Left cardiac atrium (tissue), 4 donors: ENCODE measurements around the gene DGKG. TPM values are rescaled to one million over a fixed set of nuclear protein-coding genes. Genes with fewer than 3 reads are reported as not detected.

ENCODE experiments used
- ATAC-seq, 2 donors: fragments of 200-7000 bp; cut with Tn5 transposase; one replicate each; pipeline ENCODE4 v1.9.1; 2020; ENCODE audit warnings: mild to moderate bottlenecking in 2 of 2, moderate library complexity in 2 of 2
- DNase-seq: peaks from one replicate; pipeline ENCODE4 v3.0.0-alpha.2; 2020
- intact Hi-C, 2 donors: fragments of 100-400 bp; cut with DNase I; formaldehyde crosslinking; loops; one replicate each; pipeline versions ENCODE4 v1.14.1 to v1.15.1; 2022 to 2023
- total RNA-seq, 2 donors: library from RNA; stranded (reverse); fragmentation: NEBNext Ultra II Directional; extraction: Animal tissue kit (Norgen Biotek cat#: 25700); gene quantifications; one replicate each; pipeline ENCODE4 v1.2.1, GENCODE V29; 2021
- donor health status: DM: no; HTN: yes; CAD: no.
- donor health status: DM: no; HTN: yes; CAD: no; lungs with severe emphysema.
- donor health status: DM: yes; HTN: yes; CAD: no.
- donor health status: Dilated cardiomyopathy.

Gene DGKG
- total RNA-seq, 2 donors from 2014 or later = 13.3 to 23.4 TPM

GRCh38 chr3:186167646-186168395 is 194.2 kb downstream of the DGKG start:
- intact Hi-C loops = no loop called here
- DNase-seq = no peak
- no peak for ATAC-seq

DNA sequence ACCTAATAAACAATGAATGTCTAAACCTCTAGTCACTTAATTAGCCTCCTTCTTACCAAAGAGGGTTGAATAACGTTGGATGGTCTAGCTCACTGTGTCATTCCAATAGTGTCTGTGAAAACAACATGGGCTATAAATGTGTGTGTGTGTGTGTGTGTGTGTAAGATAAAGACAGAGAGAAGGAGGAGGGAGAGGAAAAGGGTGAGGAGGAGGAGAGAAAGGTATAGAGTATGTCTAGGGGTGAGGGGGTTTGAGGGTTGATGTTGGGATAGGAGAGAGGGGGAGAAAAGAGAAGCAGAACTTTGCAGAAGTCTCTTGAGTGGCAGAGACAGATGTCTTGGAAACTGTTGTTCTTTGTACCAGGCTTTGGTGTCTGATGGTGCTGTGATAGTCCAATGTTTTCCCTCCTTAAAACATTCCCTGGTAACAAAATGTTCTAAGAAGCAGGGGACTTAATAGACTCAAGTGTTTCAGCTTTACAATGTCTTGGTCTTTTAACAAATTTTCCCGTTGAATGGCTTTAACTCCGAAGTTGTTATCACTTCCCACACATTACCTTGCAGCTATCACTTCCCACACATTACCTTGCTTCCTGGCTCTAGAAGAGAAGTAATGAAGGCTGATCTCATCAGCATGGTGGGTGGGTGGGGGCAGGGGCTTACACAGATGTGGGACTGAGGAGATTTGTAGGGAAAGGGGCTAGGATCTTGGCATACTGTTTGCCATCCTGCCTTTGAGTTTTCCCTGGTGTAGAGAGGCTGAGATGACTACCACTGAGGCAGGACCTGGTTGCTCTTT is 195.3 kb downstream of the DGKG start:
- DNase-seq (no peak), ATAC-seq (no peak)
- intact Hi-C loops = no loop called here

DNA sequence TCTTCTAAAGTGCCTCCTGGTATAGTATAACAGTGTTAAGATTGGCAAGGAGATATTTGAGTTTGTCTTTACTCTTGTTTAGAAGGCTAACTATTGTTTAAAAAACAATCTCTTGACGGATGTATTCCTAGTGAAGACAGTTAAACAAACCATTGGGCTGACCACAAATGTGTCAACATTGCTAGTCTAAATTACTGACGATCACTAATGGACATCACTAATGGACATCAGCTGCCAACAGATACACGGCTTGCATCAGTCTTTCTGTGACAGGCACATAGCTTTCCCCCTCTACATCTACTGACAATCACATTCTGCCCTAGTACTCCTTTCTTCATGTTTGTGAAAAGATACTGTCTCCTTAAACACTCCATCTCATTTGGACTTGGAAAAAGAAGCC is 196.0 kb downstream of the DGKG start:
- intact Hi-C loops = no loop called here
- ATAC-seq (no peak), DNase-seq (no peak)

GRCh38 chr3:186165331-186165730 is 196.7 kb downstream of the DGKG start:
- DNase-seq = no peak
- intact Hi-C loops = no loop called here
- no peak for ATAC-seq

GRCh38 chr3:186164696-186165095 is 197.3 kb downstream of the DGKG start:
- no peak for DNase-seq
- no peak for ATAC-seq
- intact Hi-C loops = no loop called here

- intact Hi-C loops = no loop called here
- ATAC-seq (peak; percentile 41 to 66), DNase-seq (no peak)
Measured at GRCh38 chr3:186162221-186162620, 199.8 kb downstream of the DGKG start.

DNA sequence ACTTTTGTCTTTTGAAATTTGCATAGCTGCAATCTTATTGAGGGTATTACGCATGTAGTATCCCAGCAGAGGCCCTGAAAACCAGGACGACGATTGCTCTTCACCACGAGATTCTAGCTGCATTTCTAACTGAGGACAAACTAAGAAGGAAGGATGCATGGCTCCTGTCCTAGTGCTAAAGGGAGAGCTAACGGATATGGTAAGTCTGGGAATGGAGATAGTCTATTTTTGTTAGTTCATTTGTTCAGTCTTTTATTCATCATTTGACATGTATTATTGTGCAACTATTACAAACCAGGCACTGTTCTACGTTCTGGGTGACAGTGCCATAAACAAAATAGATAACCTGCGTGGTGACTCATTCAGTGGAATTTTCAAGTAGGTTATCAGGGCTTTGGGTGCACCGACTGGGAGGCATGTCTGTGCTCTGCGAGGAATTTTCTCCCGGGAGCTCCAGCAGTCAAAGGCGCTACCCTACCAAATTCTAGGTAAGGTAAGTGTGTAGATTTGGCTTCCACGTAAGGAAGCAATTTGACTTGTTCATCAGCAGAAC is 201.3 kb downstream of the DGKG start:
- intact Hi-C loops = no loop called here
- ATAC-seq = no peak
- no peak for DNase-seq

GRCh38 chr3:186154641-186155040 is 207.4 kb downstream of the DGKG start:
- DNase-seq = no peak
- intact Hi-C loops = no loop called here
- no peak for ATAC-seq

GRCh38 chr3:186152889-186153292 is 209.1 kb downstream of the DGKG start:
- no peak for DNase-seq
- intact Hi-C loops = no loop called here
- peak in 1 of 2 donors; percentile 71 for ATAC-seq

DNA sequence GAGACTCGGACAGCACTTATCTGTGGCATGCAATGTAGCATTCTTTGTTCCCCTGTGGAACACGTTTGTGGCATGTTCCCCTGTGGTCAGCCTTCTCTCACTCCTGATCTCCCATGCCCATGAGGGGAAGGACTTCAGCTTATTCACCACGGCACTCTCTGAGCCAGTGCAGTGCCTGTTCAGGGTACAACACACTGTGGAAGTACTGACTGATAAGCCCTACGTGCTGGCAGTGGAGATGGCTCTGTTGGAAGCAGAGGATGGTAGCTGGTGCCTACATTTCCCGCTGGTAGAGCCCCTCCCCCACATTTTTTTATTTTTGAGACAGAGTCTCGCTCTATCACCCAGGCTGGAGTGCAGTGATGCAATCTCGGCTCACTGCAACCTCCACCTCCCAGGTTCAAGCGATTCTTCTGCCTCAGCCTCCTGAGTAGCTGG is 209.7 kb downstream of the DGKG start:
- DNase-seq = no peak
- ATAC-seq = peak in 1 of 2 donors; percentile 46
- intact Hi-C loops = no loop called here

DNA sequence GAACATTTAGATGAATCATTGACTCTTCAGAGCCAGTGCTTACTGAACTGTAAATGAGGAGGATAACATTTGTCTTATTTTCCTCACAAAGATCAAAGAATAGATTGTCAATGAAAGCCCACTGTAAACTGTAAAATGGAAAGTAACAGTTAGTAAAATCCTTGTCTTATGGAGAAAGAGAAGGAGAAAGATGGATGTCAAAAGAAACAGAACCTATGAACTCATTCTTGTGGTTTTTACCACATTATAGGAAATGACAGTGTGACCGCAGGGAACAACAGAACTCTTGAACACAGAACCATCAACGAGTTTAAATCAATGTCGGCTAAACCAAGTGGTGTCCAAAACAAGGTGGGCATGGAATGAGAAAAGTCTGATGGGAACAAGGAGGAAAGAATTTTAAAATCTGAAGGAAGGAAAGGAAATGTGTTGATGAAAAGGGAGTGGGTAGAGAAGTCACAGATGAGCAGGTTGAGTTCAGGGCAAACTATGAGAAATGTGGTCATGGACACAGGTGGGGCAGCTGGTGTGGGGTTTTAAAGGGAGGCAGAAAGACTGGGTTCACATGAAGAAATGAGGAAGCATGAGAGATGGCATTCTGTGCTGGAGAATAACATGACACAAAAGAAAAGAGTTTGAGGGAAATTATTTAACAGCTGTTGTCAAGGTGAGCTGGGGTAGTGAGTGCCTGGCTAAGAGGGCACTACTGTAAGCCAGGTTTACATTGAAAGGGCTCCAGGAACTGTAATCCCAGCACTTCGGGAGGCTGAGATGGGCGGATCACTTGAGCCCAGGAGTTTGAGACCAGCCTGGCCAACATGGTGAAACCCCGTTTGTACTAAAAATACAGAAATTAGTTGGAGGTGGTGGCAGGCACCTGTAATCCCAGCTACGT is 210.7 kb downstream of the DGKG start:
- ATAC-seq = no peak
- intact Hi-C loops = no loop called here
- DNase-seq = no peak

GRCh38 chr3:186150041-186150830 is 211.8 kb downstream of the DGKG start:
- intact Hi-C loops = no loop called here
- DNase-seq (no peak), ATAC-seq (no peak)

DNA sequence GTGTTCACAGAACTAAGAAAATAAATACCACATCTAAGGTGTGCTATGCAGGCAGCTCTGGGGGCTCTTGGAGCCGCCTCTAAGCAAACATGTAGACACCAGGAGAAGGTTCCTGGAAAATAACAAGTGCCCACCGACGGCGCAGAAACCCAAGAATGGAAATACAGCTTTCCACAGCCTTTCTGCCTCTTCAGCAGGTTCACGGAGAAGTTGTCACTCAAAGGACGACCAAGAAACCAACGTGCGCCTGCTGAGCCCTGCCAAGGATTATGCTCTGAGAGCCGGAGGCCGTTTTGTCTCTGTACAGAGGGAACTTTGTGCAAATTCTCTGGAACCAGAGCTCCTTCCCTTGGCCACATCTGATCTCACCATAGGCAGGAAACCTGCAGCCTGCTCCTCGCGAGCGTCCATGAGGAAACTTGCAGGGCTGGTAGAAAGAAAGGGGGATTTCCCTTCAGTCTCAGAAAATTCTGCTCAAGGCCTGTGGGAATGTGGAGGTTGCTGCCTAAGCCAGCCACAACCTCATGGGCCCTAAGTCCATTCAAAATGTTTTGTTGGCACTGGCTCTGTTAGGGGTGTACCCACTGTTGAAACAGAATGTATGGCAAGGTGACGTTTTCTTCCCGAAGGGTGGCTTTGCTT is 212.6 kb downstream of the DGKG start:
- DNase-seq (no peak), ATAC-seq (no peak)
- intact Hi-C loops = no loop called here

DNA sequence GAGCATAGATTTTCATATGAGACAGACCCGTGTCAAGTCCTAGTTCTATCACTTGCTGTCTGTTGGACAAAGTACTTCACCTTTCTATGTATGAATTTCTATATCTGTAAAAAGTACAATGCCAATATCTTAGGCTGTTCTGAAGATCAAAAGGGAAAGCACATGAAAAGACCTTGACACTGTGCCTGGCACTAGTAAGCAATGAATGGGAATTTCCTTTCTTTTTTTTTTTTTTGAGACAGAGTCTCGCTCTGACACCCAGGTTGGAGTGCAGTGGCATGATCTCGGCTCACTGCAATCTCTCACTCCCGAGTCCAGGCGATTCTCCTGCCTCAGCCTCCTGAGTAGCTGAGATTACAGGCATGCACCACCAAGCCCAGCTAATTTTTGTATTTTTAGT is 217.8 kb downstream of the DGKG start:
- ATAC-seq = no peak
- intact Hi-C loops = no loop called here
- no peak for DNase-seq

DNA sequence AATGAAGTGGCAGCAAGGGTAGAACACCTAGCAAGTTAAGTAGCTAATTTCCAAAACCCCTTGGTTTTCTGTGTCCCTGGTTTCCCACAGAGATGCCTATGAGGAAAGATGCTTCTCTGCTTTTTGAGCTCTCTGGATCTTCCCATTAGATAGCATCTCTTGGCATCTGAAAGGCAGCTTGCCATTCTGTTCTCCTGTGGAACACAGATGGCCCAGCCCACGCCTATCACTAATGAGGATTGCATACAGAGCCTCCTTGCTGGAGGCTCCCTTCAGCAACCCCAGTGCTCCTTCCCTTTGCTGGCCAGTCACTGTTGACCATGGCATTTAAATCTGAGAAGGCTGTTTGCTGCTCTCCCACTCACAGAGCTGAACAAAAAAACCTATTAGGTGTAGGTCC is 218.8 kb downstream of the DGKG start:
- no peak for ATAC-seq
- intact Hi-C loops = no loop called here
- DNase-seq = no peak

GRCh38 chr3:186142393-186142932 is 219.6 kb downstream of the DGKG start:
- intact Hi-C loops = no loop called here
- DNase-seq (no peak), ATAC-seq (no peak)

GRCh38 chr3:186141790-186142189 is 220.2 kb downstream of the DGKG start:
- intact Hi-C loops = no loop called here
- ATAC-seq = no peak

More at GRCh38 chr3:186141790-186142189, 220.2 kb downstream of the DGKG start:
- no peak for DNase-seq
